IPS-18a (cell line): Measurements from ENCODE around the gene AKR1C8.
"Not testable (repeated sequence)": the region's sequence is repeated elsewhere in the genome, so short reads cannot be mapped to it uniquely, and the experiment has no call there.

Experiments
- H3K27ac ChIP-seq: one replicate; pipeline ENCODE4 v1.5.1; 2013; ENCODE audit warnings: low read length
- H3K27me3 ChIP-seq: one replicate; pipeline ENCODE4 v1.6.1; 2013; ENCODE audit warnings: mild to moderate bottlenecking, low read length; ENCODE audit not compliant: control insufficient read depth, insufficient read depth
- H3K36me3 ChIP-seq: one replicate; pipeline ENCODE4 v1.6.1; 2013; ENCODE audit warnings: low read depth, low read length; ENCODE audit not compliant: control insufficient read depth
- H3K4me1 ChIP-seq: one replicate; pipeline ENCODE4 v1.6.1; 2013; ENCODE audit warnings: low read depth, low read length; ENCODE audit not compliant: control insufficient read depth
- H3K4me3 ChIP-seq: one replicate; pipeline ENCODE4 v1.5.1; 2013; ENCODE audit warnings: low read length
- H3K9ac ChIP-seq: one replicate; pipeline ENCODE4 v1.6.1; 2013; ENCODE audit warnings: mild to moderate bottlenecking, low read length, moderate library complexity
- H3K9me3 ChIP-seq: one replicate; pipeline ENCODE4 v1.6.1; 2013; ENCODE audit warnings: low read depth, low read length; ENCODE audit not compliant: control insufficient read depth

AKR1C8 gene

DNA sequence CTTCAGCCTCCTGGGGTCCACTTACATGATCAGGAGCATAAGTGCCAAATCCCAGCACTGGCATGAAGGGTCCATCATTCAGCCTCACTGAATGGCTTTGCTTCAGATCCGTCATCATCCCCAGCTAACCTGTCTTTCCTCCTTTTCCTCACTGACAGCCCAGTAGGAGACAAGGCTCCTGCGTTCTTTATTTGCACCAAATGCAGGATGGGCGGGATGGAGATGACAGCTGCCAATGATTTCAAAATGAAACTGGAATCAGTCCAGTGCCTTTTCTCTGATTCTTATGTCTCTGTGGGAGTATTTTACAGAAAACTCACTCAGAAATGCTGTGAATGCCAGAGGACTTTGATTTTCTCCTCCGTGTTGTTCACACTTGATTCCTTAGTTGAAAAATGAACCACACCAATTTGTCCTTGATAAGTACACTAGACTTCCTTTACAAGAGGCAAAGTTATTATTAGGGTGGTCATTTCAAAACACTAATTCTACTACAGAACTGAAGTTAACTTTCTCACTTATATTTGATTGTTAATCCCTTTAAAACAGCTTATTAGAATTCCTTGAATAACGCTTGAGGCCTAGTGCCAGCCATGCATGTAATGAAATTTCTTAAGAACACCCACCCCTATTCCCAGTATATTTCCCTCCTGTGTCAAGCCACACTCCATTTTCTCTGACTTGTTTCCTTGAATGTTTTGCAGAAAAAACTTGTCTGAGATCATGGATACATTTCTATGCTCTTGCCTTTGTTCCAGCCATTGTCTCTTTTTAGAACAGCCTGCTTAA lies at the start of gene AKR1C8:
AKR1C8 (minus strand) TSS at position 164 of the 789 bp plus-strand sequence; CDS start at position 118, 46 bp downstream.
- peaks cover 4% of the 10 kb centered on the region for H3K9me3 ChIP-seq
- H3K27ac ChIP-seq, result no peak within 1 kb of the TSS
- no peaks in the 10 kb centered on the region for H3K36me3 ChIP-seq
- H3K9ac ChIP-seq, result no peak within 1 kb of the TSS
- H3K4me3 ChIP-seq, result no peak within 1 kb of the TSS
- no peaks in the 10 kb centered on the region for H3K27me3 ChIP-seq
- no peaks in the 10 kb centered on the region for H3K4me1 ChIP-seq

DNA sequence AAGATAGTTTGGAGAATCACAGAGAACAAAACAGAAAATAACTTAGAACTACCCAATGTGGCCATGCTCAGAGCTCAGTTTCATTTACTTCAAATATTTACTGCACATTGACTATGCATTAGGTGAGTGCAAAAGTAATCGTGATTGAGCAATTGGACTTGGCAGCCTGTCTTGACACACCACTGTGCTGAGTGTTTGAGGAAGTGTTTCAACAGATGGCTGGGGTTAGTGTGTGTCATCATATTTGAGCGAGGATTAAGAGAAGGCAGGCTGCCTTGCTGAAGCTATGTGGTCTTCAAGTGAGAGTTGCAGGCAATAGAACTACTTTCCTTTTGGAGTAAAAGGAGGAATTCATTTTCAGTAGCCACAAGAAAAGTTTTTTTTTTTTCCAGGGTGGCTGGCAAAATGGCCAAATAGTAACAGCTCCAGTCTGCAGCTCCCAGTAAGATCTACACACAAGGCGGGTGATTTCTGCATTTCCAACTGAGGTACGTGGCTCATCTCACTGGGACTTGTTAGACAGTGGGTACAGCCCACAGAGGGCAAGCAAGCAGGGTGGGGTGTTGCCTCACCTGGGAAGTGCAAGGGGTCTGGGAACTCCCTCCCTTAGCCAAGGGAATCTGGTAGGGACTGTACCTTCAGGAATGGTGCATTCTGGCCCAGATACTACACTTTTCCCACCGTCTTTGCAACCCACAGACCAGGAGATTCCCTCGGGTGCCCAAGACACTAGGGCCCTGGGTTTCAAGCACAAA lies 49.3 kb upstream of the AKR1C8 start:
- H3K36me3 ChIP-seq, result no peaks in the 10 kb centered on the region
- H3K9me3 ChIP-seq, result no peaks in the 10 kb centered on the region
- no peak overlapping the region for H3K27ac ChIP-seq
- H3K27me3 ChIP-seq, result no peaks in the 10 kb centered on the region
- H3K4me1 ChIP-seq, result no peaks in the 10 kb centered on the region
- no peak overlapping the region for H3K4me3 ChIP-seq
- H3K9ac ChIP-seq, result no peak overlapping the region

DNA sequence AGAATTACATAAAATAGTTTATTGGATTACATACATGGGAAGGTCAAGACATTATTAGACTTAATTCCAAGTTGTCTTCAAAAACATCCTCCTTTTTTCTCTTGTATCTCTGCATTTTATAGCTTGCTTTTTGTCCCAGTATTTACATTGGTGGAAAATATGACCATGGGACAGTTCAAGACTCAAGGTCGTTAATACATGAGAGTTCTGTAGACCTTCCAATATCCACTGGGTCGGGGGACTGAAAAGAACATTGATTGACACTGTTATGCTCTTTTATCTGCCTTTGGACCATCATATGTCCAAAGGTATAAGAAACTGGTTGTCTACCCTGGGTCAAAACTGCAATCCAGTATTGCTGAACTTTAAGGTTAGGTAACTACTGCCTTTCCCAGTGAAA lies 48.4 kb upstream of the AKR1C8 start:
- H3K36me3 ChIP-seq, result no peaks in the 10 kb centered on the region
- H3K9ac ChIP-seq, result no peak overlapping the region
- H3K4me1 ChIP-seq, result no peaks in the 10 kb centered on the region
- H3K9me3 ChIP-seq, result no peaks in the 10 kb centered on the region
- H3K27me3 ChIP-seq, result no peaks in the 10 kb centered on the region
- no peak overlapping the region for H3K27ac ChIP-seq
- H3K4me3 ChIP-seq, result no peak overlapping the region

DNA sequence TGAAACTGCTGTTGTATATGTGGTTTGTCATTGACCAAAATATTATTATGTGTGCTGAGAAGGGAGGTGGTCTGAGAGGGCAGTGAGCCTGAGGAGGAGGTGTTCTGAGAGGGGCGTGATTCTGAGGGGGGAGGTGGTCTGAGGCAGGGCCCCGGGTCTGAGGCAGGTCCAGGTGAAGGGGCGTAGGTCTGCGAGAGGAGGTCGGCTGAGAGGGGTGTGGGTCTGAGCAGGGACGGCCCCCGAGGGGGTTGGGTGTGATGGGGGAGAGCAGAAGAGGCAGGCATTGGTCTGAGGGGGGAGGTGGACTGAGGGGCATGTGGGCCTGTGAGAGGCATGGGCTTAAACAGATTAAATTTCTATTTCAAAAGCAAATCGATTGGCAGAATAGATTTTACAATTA lies 44.1 kb upstream of the AKR1C8 start:
- no peaks in the 10 kb centered on the region for H3K36me3 ChIP-seq
- H3K9ac ChIP-seq, result no peak overlapping the region
- no peaks in the 10 kb centered on the region for H3K4me1 ChIP-seq
- no peaks in the 10 kb centered on the region for H3K27me3 ChIP-seq
- no peak overlapping the region for H3K4me3 ChIP-seq
- no peaks in the 10 kb centered on the region for H3K9me3 ChIP-seq
- no peak overlapping the region for H3K27ac ChIP-seq

DNA sequence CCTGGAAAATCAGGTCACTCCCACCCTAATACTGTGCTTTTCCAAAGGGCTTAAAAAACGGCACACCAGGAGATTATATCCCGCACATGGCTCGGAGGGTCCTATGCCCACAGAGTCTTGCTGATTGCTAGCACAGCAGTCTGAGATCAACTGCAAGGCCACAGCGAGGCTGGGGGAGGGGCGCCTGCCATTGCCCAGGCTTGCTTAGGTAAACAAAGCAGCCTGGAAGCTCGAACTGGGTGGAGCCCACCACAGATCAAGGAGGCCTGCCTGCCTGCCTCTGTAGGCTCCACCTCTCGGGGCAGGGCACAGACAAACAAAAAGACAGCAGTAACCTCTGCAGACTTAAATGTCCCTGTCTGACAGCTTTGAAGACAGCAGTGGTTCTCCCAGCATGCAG lies 38.0 kb upstream of the AKR1C8 start:
- H3K4me1 ChIP-seq, H3K36me3 ChIP-seq, H3K9ac ChIP-seq, H3K4me3 ChIP-seq, H3K27ac ChIP-seq, H3K9me3 ChIP-seq, H3K27me3 ChIP-seq: not testable (repeated sequence)

DNA sequence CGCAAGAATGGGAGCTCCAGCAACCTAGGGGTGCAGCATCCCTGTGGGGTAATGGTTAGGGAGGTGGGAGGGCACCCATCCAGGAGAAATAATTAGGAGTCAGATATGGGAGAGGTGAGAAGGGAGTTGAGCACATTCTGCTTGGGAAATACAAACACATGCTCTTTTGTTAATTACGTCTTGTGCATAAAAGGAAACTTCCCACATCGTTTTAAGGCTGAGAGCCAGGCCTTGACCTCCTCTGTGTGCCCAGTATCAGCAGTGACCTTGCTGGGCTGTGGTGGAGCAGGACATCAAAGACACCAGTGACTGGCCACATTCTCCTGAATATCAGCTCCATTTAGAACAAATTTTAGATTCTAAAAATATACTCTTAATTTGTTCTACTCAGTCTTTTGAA lies 34.3 kb upstream of the AKR1C8 start:
- peaks cover 5% of the 10 kb centered on the region for H3K9me3 ChIP-seq
- H3K4me1 ChIP-seq, result no peaks in the 10 kb centered on the region
- no peak overlapping the region for H3K27ac ChIP-seq
- no peak overlapping the region for H3K4me3 ChIP-seq
- H3K36me3 ChIP-seq, result no peaks in the 10 kb centered on the region
- no peaks in the 10 kb centered on the region for H3K27me3 ChIP-seq
- no peak overlapping the region for H3K9ac ChIP-seq

DNA sequence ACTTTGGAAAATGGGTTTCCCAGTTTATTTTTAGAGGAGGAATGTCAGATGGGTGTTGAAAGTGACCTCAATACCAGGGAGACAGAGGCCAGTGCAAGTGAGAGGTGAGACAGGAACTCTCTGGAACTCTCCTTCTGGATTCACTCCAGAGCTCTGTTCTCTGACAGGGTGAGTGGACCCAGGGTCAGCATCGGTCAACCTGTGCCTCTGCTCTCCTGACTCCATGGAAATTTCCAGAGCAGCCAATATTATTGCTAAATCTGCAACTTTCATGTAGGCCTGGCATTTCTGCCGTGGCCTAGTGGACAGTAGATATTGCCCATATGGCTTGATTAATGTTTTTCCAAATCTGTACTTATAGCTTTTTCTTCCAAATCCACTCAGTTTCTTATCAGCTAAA lies 31.9 kb upstream of the AKR1C8 start:
- H3K27ac ChIP-seq, result no peak overlapping the region
- H3K27me3 ChIP-seq, result no peaks in the 10 kb centered on the region
- peaks cover 3% of the 10 kb centered on the region for H3K9me3 ChIP-seq
- no peak overlapping the region for H3K4me3 ChIP-seq
- no peaks in the 10 kb centered on the region for H3K36me3 ChIP-seq
- H3K9ac ChIP-seq, result no peak overlapping the region
- no peaks in the 10 kb centered on the region for H3K4me1 ChIP-seq

DNA sequence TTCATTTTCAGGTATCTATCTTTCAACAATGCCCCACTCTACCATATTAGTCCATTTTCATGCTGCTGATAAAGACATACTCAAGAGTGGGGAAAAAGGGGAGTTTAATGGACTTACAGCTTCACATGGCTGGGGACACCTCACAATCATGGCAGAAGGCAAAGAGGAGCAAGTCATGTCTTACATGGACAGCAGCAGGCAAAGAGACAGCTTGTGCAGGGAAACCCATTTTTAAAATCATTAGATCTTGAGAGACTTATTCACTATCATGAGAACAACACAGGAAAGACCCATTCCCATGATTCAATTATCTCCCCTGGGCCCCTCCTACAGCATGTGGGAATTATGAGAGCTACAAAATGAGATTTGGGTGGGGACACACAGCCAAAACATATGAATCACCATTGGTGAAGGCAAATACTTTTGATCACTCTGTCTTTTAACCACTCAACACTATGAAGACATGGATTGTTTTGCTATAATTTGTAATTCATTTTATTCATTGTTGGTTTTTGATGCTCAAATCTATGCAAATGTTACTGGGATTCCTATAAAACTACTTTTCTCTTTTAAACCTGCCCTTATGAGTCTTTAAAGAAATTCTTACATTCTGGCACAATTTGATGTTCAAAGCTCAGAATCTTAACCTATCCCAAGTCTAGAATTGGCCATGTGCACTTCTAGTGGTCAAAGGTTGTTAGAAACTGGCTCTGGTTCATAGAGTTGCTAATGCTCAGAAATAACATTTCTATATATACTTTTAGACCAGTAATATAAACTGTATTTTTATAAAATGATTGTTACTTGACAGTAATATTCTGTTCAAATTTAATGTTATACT lies 27.0 kb upstream of the AKR1C8 start:
- no peak overlapping the region for H3K9ac ChIP-seq
- no peaks in the 10 kb centered on the region for H3K27me3 ChIP-seq
- H3K36me3 ChIP-seq, result no peaks in the 10 kb centered on the region
- H3K4me3 ChIP-seq, result no peak overlapping the region
- H3K27ac ChIP-seq, result no peak overlapping the region
- H3K9me3 ChIP-seq, result no peaks in the 10 kb centered on the region
- H3K4me1 ChIP-seq, result no peaks in the 10 kb centered on the region

DNA sequence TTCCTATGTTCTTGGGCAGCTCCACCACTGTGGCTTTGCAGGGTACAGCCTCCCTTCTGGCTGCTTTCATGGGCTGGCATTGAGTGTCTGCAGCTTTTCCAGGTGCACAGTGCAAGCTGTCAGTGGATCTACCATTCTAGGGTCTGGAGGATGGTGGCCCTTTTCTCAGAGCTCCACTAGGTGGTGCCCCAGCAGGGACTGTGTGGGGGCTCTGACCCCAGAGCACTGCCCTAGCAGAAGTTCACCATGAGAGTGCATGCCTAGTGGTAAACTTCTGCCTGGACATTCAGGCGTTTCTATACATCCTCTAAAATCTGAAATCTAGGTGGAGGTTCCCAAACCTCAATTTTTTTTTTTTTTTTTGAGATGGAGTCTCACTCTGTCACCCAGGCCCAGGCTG lies 25.3 kb upstream of the AKR1C8 start:
- not testable (repeated sequence) for H3K9ac ChIP-seq, H3K36me3 ChIP-seq, H3K4me1 ChIP-seq, H3K4me3 ChIP-seq, H3K9me3 ChIP-seq, H3K27ac ChIP-seq, H3K27me3 ChIP-seq

DNA sequence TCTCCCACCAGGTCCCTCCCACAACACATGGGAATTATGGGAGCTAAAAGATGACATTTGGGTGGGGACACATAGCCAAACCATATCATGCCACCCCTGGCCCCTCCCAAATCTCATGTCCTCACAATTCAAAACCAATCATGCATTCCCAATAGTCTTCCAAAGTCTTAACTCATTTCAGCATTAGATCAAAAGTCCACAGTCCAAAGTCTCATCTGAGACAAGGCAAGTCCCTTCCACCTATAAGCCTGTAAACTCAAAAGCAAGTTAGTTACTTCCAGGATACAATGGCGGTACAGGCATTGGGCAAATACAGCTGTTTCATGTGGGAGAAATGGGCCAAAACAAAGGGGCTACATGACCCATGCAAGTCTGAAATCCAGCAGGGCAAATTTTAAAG lies 24.8 kb upstream of the AKR1C8 start:
- not testable (repeated sequence) for H3K4me1 ChIP-seq, H3K9me3 ChIP-seq, H3K27ac ChIP-seq, H3K4me3 ChIP-seq, H3K27me3 ChIP-seq, H3K36me3 ChIP-seq, H3K9ac ChIP-seq

DNA sequence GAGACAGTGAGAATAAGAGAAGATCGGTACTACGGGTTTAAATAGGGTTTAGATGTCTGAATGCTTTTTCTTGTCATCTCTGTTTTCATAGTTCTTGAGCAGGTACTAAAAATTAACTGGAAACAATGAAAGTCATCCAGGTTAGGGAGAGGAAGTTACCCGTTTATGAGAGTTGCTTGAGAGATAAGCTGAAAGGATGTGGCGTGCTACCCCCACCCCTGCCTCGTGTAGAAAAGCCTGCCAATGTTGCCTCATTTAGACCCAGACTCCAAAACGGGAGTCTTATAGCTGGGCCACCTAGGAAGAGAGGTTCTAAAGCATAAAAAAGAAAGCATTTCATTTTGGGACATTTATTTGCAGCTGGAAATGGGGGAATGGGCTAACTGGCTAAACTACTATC lies 21.8 kb upstream of the AKR1C8 start:
- Histone ChIP-seq H3K36me3 (no peaks in the 10 kb centered on the region), H3K27me3 (no peaks in the 10 kb centered on the region), H3K4me3 (no peak overlapping the region), H3K9ac (no peak overlapping the region), H3K27ac (no peak overlapping the region), H3K9me3 (no peaks in the 10 kb centered on the region), H3K4me1 (no peaks in the 10 kb centered on the region)
